Mesenchymal stem cell (in vitro differentiated cells and primary cell): ENCODE results near the gene PPP1R26.

ENCODE experiments used
- DNase-seq: peaks from one replicate; pipeline ENCODE4 v3.0.0-alpha.2; 2013
- H2AFZ ChIP-seq: one replicate; pipeline ENCODE4 v1.6.1; 2013; ENCODE audit warnings: low read depth, mild to moderate bottlenecking, control low read depth, inconsistent platforms, low read length, moderate library complexity
- H2AK5ac ChIP-seq: 2 replicates; pipeline ENCODE4 v1.6.1; 2013; ENCODE audit warnings: low read length, moderate library complexity, mild to moderate bottlenecking, inconsistent platforms; ENCODE audit not compliant: severe bottlenecking
- H2BK120ac ChIP-seq: one replicate; pipeline ENCODE4 v1.6.1; 2013; ENCODE audit warnings: low read depth, mild to moderate bottlenecking, inconsistent platforms, low read length, moderate library complexity
- H2BK12ac ChIP-seq, 2 experiments: one replicate each; pipeline ENCODE4 v1.6.1; 2013; ENCODE audit warnings: inconsistent platforms in 2 of 2, low read length in 2 of 2, mild to moderate bottlenecking in 2 of 2, moderate library complexity in 2 of 2, control low read depth in 1 of 2
- H2BK15ac ChIP-seq: one replicate; pipeline ENCODE4 v1.6.1; 2013; ENCODE audit warnings: mild to moderate bottlenecking, low read depth, inconsistent platforms; ENCODE audit not compliant: poor library complexity, severe bottlenecking
- H2BK5ac ChIP-seq: 2 replicates; pipeline ENCODE4 v1.6.1; 2013; ENCODE audit warnings: low read depth, mild to moderate bottlenecking, low read length, control low read depth, inconsistent platforms; ENCODE audit not compliant: poor library complexity, severe bottlenecking
- H3K14ac ChIP-seq, 2 experiments: one replicate each; pipeline ENCODE4 v1.6.1; 2013; ENCODE audit warnings: inconsistent platforms in 2 of 2, low read length in 2 of 2, control low read depth in 1 of 2, mild to moderate bottlenecking in 1 of 2, moderate library complexity in 1 of 2
- H3K18ac ChIP-seq, 2 experiments: one replicate each; pipeline ENCODE4 v1.6.1; 2013; ENCODE audit warnings: inconsistent platforms in 2 of 2, low read length in 2 of 2, control low read depth in 1 of 2, low read depth in 1 of 2, mild to moderate bottlenecking in 1 of 2
- H3K23ac ChIP-seq, 2 experiments: one replicate each; pipeline ENCODE4 v1.6.1; 2013; ENCODE audit warnings: inconsistent platforms in 2 of 2, low read length in 2 of 2, mild to moderate bottlenecking in 2 of 2, moderate library complexity in 2 of 2, control low read depth in 1 of 2
- H3K27ac ChIP-seq: 2 replicates; pipeline ENCODE4 v1.5.1; 2013; ENCODE audit warnings: mild to moderate bottlenecking, moderate library complexity, low read length, control low read depth, inconsistent platforms; ENCODE audit not compliant: poor library complexity, severe bottlenecking
- H3K27me3 ChIP-seq, 2 experiments: 2 replicates each; pipeline versions ENCODE4 v1.6.1 to v1.7.0; 2013; ENCODE audit warnings: low read length in 2 of 2, mild to moderate bottlenecking in 2 of 2, moderate library complexity in 2 of 2, control low read depth in 1 of 2, inconsistent platforms in 1 of 2; ENCODE audit not compliant: control insufficient read depth in 1 of 2, insufficient read depth in 1 of 2
- H3K36me3 ChIP-seq, 2 experiments: 2 replicates each; pipeline versions ENCODE4 v1.6.1 to v1.7.0; 2013; ENCODE audit warnings: low read length in 2 of 2, control low read depth in 1 of 2, inconsistent platforms in 1 of 2, low read depth in 1 of 2, mild to moderate bottlenecking in 1 of 2; ENCODE audit not compliant: insufficient read depth in 2 of 2, control insufficient read depth in 1 of 2
- H3K4ac ChIP-seq, 2 experiments: one replicate each; pipeline ENCODE4 v1.6.1; 2013; ENCODE audit warnings: inconsistent platforms in 2 of 2, low read length in 2 of 2, mild to moderate bottlenecking in 2 of 2, moderate library complexity in 2 of 2, control low read depth in 1 of 2, low read depth in 1 of 2
- H3K4me1 ChIP-seq: 2 replicates; pipeline ENCODE4 v1.6.1; 2013; ENCODE audit warnings: low read depth, low read length, control low read depth; ENCODE audit not compliant: control insufficient read depth, insufficient read depth
- H3K4me2 ChIP-seq: 2 replicates; pipeline ENCODE4 v1.6.1; 2013; ENCODE audit warnings: low read length, mild to moderate bottlenecking, inconsistent platforms; ENCODE audit not compliant: poor library complexity, severe bottlenecking
- H3K4me3 ChIP-seq, 2 experiments: 2 replicates each; pipeline versions ENCODE4 v1.5.1 to v1.7.0; 2013; ENCODE audit warnings: low read length in 2 of 2, mild to moderate bottlenecking in 2 of 2, control low read depth in 1 of 2, low read depth in 1 of 2; ENCODE audit not compliant: insufficient read depth in 1 of 2
- H3K79me1 ChIP-seq: replicated peaks from 2 replicates; pipeline ENCODE4 v1.6.1; 2013; ENCODE audit warnings: mild to moderate bottlenecking, control low read depth, low read length, inconsistent platforms; ENCODE audit not compliant: poor library complexity, severe bottlenecking
- H3K9ac ChIP-seq: 2 replicates; pipeline ENCODE4 v1.7.0; 2013; ENCODE audit warnings: mild to moderate bottlenecking, low read length, moderate library complexity
- H3K9me3 ChIP-seq: 2 replicates; pipeline ENCODE4 v1.7.0; 2013; ENCODE audit warnings: mild to moderate bottlenecking, low read length; ENCODE audit not compliant: control insufficient read depth
- H4K8ac ChIP-seq: one replicate; pipeline ENCODE4 v1.6.1; 2013; ENCODE audit warnings: inconsistent platforms, mild to moderate bottlenecking, low read length, moderate library complexity
- H4K91ac ChIP-seq: one replicate; pipeline ENCODE4 v1.6.1; 2013; ENCODE audit warnings: mild to moderate bottlenecking, low read length, inconsistent platforms
- WGBS: methylation state at CpG from one replicate; pipeline ENCODE4 v1.1.7; 2013; ENCODE audit warnings: mixed read lengths; 5-methylcytosine and 5-hydroxymethylcytosine counted together

The PPP1R26 gene

GRCh38 chr9:135473972-135474543 lies 5.5 kb upstream of the PPP1R26 start:
- Histone ChIP-seq H3K27ac (no peak overlapping the region), H2AK5ac (no peak overlapping the region), H3K23ac (no peak overlapping the region), H2BK15ac (no peak overlapping the region), H3K27me3 (no peaks in the 10 kb centered on the region), H3K9me3 (no peaks in the 10 kb centered on the region), H3K79me1 (peaks cover 15% of the 10 kb centered on the region), H4K8ac (no peak overlapping the region), H2BK12ac (no peak overlapping the region), H3K4ac (no peak overlapping the region), H3K14ac (no peak overlapping the region), H2BK5ac (no peak overlapping the region), H3K36me3 (peaks cover 0 to 3% of the 10 kb centered on the region in 2 experiments), H3K4me3 (no peak overlapping the region), H3K18ac (no peak overlapping the region), H4K91ac (no peak overlapping the region), H3K4me1 (peaks cover 10% of the 10 kb centered on the region), H2BK120ac (no peak overlapping the region), H2AFZ (no peak overlapping the region), H3K4me2 (no peak overlapping the region), H3K9ac (no peak overlapping the region)
- WGBS = 92% methylated on average over 12 of the region's 12 CpGs
- no peak for DNase-seq

- Histone ChIP-seq H3K27me3 (no peaks in the 10 kb centered on the region), H2AK5ac (no peak overlapping the region), H3K79me1 (peaks cover 15% of the 10 kb centered on the region), H3K4me1 (peaks cover 10% of the 10 kb centered on the region), H3K9me3 (no peaks in the 10 kb centered on the region), H3K4me2 (no peak overlapping the region), H3K14ac (no peak overlapping the region), H3K4me3 (no peak overlapping the region), H2BK5ac (no peak overlapping the region), H2BK15ac (no peak overlapping the region), H2AFZ (no peak overlapping the region), H3K23ac (no peak overlapping the region), H3K36me3 (peaks cover 0 to 3% of the 10 kb centered on the region in 2 experiments), H2BK120ac (no peak overlapping the region), H3K9ac (no peak overlapping the region), H3K4ac (no peak overlapping the region), H3K18ac (no peak overlapping the region), H2BK12ac (no peak overlapping the region), H4K8ac (no peak overlapping the region), H4K91ac (no peak overlapping the region), H3K27ac (no peak overlapping the region)
- DNase-seq = peak; percentile 22
- WGBS = 59% methylated on average over 7 of the region's 12 CpGs
Observed at GRCh38 chr9:135474915-135475314, 4.7 kb upstream of the PPP1R26 start.

- Histone ChIP-seq H2BK5ac (no peak overlapping the region), H3K14ac (no peak overlapping the region), H2AK5ac (no peak overlapping the region), H3K4ac (no peak overlapping the region), H3K4me3 (no peak overlapping the region), H3K4me1 (peaks cover 17% of the 10 kb centered on the region), H3K4me2 (no peak overlapping the region), H2BK120ac (no peak overlapping the region), H4K8ac (no peak overlapping the region), H3K27ac (no peak overlapping the region), H3K27me3 (no peaks in the 10 kb centered on the region), H2AFZ (no peak overlapping the region), H3K79me1 (peaks cover 22% of the 10 kb centered on the region), H2BK12ac (no peak overlapping the region), H3K23ac (no peak overlapping the region), H3K9me3 (no peaks in the 10 kb centered on the region), H3K36me3 (peaks cover 0 to 3% of the 10 kb centered on the region in 2 experiments), H3K18ac (no peak overlapping the region), H4K91ac (no peak overlapping the region), H2BK15ac (no peak overlapping the region), H3K9ac (no peak overlapping the region)
- DNase-seq = peak; percentile 43
- WGBS = 86% methylated on average over 10 of the region's 10 CpGs
Observed at GRCh38 chr9:135476561-135477355, 2.8 kb upstream of the PPP1R26 start.

DNA sequence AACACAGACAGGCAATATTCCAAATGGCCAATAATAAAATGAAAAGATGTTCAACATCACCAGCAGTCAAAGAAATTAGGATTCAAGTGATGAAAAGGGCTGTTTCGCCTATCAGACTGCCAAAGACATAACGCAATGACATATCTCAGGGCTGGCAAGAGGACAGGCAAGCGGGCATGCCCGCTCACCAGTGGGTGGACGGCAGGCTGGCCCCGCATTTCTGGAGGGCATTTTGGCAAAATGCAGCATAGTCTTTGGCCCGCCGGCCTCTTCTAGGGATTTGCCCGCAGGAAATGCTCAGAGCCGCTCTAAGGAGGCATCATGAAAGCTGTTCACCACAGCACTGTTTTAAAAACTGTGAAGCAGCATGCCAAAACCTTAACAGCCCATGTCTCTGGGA lies 1.4 kb upstream of the PPP1R26 start:
- DNase-seq = no peak
- Histone ChIP-seq H3K9ac (peak overlapping the region; percentile 30), H2AFZ (no peak overlapping the region), H3K27me3 (no peaks in the 10 kb centered on the region), H3K27ac (no peak overlapping the region), H4K8ac (no peak overlapping the region), H3K36me3 (peaks cover under 1 to 4% of the 10 kb centered on the region in 2 experiments), H3K4me2 (no peak overlapping the region), H3K4ac (no peak overlapping the region), H3K23ac (peak overlapping the region in 1 of 2 experiments; percentile 68), H2AK5ac (no peak overlapping the region), H3K4me3 (peak overlapping the region in 1 of 2 experiments; percentile 72), H3K79me1 (peaks cover 28% of the 10 kb centered on the region), H3K14ac (no peak overlapping the region), H2BK120ac (no peak overlapping the region), H2BK15ac (no peak overlapping the region), H2BK12ac (peak overlapping the region in 1 of 2 experiments; percentile 38), H3K9me3 (no peaks in the 10 kb centered on the region), H3K4me1 (peaks cover 17% of the 10 kb centered on the region), H3K18ac (no peak overlapping the region), H2BK5ac (no peak overlapping the region), H4K91ac (no peak overlapping the region)
- 93% methylated on average over 9 of the region's 10 CpGs for WGBS
